ENCODE data around the gene OSBPL5. TPM values are rescaled to one million over a fixed set of nuclear protein-coding genes. Genes with fewer than 3 reads are reported as not detected.

The OSBPL5 gene
- total RNA-seq, 4 donors from 2014 or later = 12.9 to 64.2 (median 22.3) TPM

- TF ChIP-seq CTCF (IDR thresholded peaks at IDR 0.05; ENCODE audit: low read depth) = no peak
Measured at GRCh38 chr11:3148255-3148989, 16.7 kb downstream of the OSBPL5 start.

- no peak for TF ChIP-seq CTCF (IDR thresholded peaks at IDR 0.05; ENCODE audit: low read depth)
Measured at GRCh38 chr11:3147626-3148025, 17.5 kb downstream of the OSBPL5 start.

- no peak for TF ChIP-seq CTCF (IDR thresholded peaks at IDR 0.05; ENCODE audit: low read depth)
Measured at GRCh38 chr11:3147257-3147619, 17.9 kb downstream of the OSBPL5 start.

- TF ChIP-seq CTCF (IDR thresholded peaks at IDR 0.05; ENCODE audit: low read depth) = no peak
Measured at GRCh38 chr11:3146612-3147256, 18.4 kb downstream of the OSBPL5 start.

GRCh38 chr11:3145206-3145520 is 19.9 kb downstream of the OSBPL5 start:
- TF ChIP-seq CTCF (IDR thresholded peaks at IDR 0.05; ENCODE audit: low read depth) = no peak

GRCh38 chr11:3144296-3145205 is 20.6 kb downstream of the OSBPL5 start:
- TF ChIP-seq CTCF (IDR thresholded peaks at IDR 0.05; ENCODE audit: low read depth) = no peak

All from subcutaneous adipose tissue (tissue), 4 donors.